ENCODE data around the gene GSX2. TPM values are rescaled to one million over a fixed set of nuclear protein-coding genes. Genes with fewer than 3 reads are reported as not detected.

The GSX2 gene
- total and polyA plus RNA-seq, 2 of the 4 experiments (the other 2 are of a cell fraction), result not detected

DNA sequence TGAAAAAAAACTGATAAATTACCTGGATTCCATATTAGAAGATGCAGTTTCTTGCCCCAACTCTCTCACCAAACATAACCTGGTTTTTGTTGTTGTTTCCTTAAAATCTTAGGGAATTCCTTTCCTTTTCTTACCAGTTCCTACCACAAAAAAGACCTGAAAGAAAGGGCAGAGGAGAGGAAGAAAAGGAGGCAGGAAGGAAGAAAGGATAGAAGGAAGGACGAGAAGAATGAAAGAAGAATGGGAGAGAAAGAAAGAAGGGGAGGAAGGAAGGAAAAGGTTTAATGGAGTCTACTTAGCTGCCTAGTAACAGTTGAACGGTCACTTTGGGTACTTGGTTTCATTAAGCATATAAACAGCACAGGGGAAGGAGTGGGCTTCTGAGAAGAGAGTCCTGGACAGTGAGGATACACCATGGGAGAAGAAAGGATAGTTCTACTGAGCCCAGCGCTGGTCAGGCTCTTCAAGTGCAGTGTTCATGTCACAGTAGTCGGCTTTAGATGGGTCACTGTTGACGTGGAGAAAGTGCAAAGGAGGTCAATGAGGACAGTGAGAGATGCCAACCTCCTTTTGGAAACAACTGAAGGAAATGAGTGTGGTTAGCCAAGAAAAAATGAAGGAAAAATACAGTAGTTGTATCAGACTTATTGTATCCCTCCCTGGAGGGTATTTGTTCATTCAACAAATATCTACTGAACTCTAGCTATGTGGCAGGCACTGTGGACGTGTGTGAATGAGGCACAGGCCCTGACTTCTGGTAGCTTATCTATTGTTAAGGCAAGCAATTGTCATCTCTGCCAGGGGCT, 34.5 kb upstream of the GSX2 start:
- ChIA-PET CTCF (no interaction called here), POLR2A (ENCODE audit: unreplicated experiment) (no interaction called here)
- BruUV-seq (replicated peaks), result no TSS peak
- H2AFZ ChIP-seq (replicated peaks; ENCODE audit: low read length, poor library complexity), result peak overlapping the region; percentile 71
- DNase-seq (no peak), ATAC-seq (ENCODE audit: low read depth) (no peak)
- peaks cover 5 to 23% of the 10 kb centered on the region in 2 experiments; a peak in 3 of 4 replicates for H3K79me1 ChIP-seq (ENCODE audit: low read depth in 1 of 2, low read length in 2 of 2)
- peak overlapping the region; percentile 66 for H2AK9ac ChIP-seq (replicated peaks; ENCODE audit: low read depth, low read length, poor library complexity)
- 71 to 100% methylated on average over 1 to 4 of the region's 6 CpGs for WGBS, 2 experiments (ENCODE audit: extremely low coverage in 2 of 2, insufficient read length in 1 of 2)
- peaks cover 26% of the 10 kb centered on the region; the same call in 1 of the 2 replicates for H4K20me1 ChIP-seq (ENCODE audit: insufficient read depth, low read length)
- peak overlapping the region; percentile 16; the same call in 1 of the 2 replicates for H3K9ac ChIP-seq (ENCODE audit: low read depth, low read length)
- peak overlapping the region; percentile 62 for H4K5ac ChIP-seq (ENCODE audit: low read depth, low read length)
- peak overlapping the region; percentile 64 for H2BK5ac ChIP-seq (ENCODE audit: low read depth, low read length, poor library complexity, severe bottlenecking)
- peak overlapping the region; percentile 97 for H2AK5ac ChIP-seq (ENCODE audit: low read depth, low read length)
- peak overlapping the region; percentile 5; the same call in 1 of the 2 replicates for H3K27ac ChIP-seq (ENCODE audit: insufficient read depth, low read length)
- H3K27me3 ChIP-seq (ENCODE audit: control insufficient read depth, insufficient read depth, low read length), result no peaks in the 10 kb centered on the region
- peak overlapping the region; percentile 13; the same call in 1 of the 2 replicates for H3K4me2 ChIP-seq (ENCODE audit: low read depth, low read length)
- in situ Hi-C loops (cut with MboI; ENCODE audit: low sequenced_read_pairs) (loop anchor here (10.0 to 25.0 kb wide), 2 partner anchors 149 to 1053 kb away; no protein-coding TSS in a partner anchor), intact Hi-C loops (cut with micrococcal nuclease) (loop anchor here (10.0 kb wide), 1 partner anchor 361 kb away; no protein-coding TSS in a partner anchor), dilution Hi-C loops (cut with HindIII; ENCODE audit: low sequenced_read_pairs, unreplicated experiment) (no loop called here)
- no peak for TF ChIP-seq FOS (IDR thresholded peaks at IDR 0.05; ENCODE audit: low read depth, low read length)
- TF ChIP-seq, protein P1, sequence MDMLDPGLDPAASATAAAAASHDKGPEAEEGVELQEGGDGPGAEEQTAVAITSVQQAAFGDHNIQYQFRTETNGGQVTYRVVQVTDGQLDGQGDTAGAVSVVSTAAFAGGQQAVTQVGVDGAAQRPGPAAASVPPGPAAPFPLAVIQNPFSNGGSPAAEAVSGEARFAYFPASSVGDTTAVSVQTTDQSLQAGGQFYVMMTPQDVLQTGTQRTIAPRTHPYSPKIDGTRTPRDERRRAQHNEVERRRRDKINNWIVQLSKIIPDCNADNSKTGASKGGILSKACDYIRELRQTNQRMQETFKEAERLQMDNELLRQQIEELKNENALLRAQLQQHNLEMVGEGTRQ (IDR thresholded peaks at IDR 0.05; ENCODE audit: low read depth, low read length), result no peak
- TF ChIP-seq MXI1 (IDR thresholded peaks at IDR 0.05; ENCODE audit: borderline replicate concordance, low read depth, low read length), result no peak
- no peak for TF ChIP-seq RAD21 (IDR thresholded peaks at IDR 0.05; ENCODE audit: low read length)
- no peak for TF ChIP-seq CEBPB (IDR thresholded peaks at IDR 0.05; ENCODE audit: low read depth, low read length)
- TF ChIP-seq CHD1 (IDR thresholded peaks at IDR 0.05; ENCODE audit: low read depth, low read length), result no peak
- H4K8ac ChIP-seq (ENCODE audit: low read depth in 2 of 2, low read length in 2 of 2), result peak overlapping the region; percentile 27 to 83
- H3K9me3 ChIP-seq (ENCODE audit: control insufficient read depth, insufficient read depth, low read length), result no peaks in the 10 kb centered on the region
- peak overlapping the region; percentile 90 for H2BK120ac ChIP-seq (ENCODE audit: low read depth, low read length)
- peak overlapping the region; percentile 89 for H3K14ac ChIP-seq (replicated peaks; ENCODE audit: low read depth, low read length)
- peaks cover 16% of the 10 kb centered on the region for H3K9me1 ChIP-seq (ENCODE audit: insufficient read depth, low read length)
- H3K36me3 ChIP-seq (ENCODE audit: control insufficient read depth, insufficient read depth, low read length), result no peaks in the 10 kb centered on the region
- no peak overlapping the region for H3K4me3 ChIP-seq (ENCODE audit: insufficient read depth, low read depth, low read length)
- peak overlapping the region; percentile 100 for H2BK15ac ChIP-seq (ENCODE audit: low read depth, low read length)
- peaks cover 13% of the 10 kb centered on the region; the same call in 1 of the 2 replicates for H3K4me1 ChIP-seq (ENCODE audit: control insufficient read depth, insufficient read depth, low read length)
- peak overlapping the region; percentile 74 for H3K23ac ChIP-seq (ENCODE audit: low read depth, low read length)
- peak overlapping the region; percentile 55; the same call in 1 of the 2 replicates for H3K18ac ChIP-seq (ENCODE audit: low read depth, low read length)
- H4K91ac ChIP-seq (ENCODE audit: insufficient read depth, low read depth, low read length), result peak overlapping the region; percentile 86
- peak overlapping the region; percentile 84 for H3K4ac ChIP-seq (ENCODE audit: low read depth, low read length)
- H3K56ac ChIP-seq (ENCODE audit: extremely low read depth, insufficient read depth, low read length), result peak overlapping the region; percentile 59; the same call in 1 of the 2 replicates
- H2BK20ac ChIP-seq (ENCODE audit: low read depth, low read length), result peak overlapping the region; percentile 81

All from IMR-90 (cell line).